AG04449 (cell line): ENCODE results near the gene ADD2.

Experiments used
- CTCF ChIA-PET: fragments of 350-600 bp; formaldehyde crosslinking; extraction: SDS; loops from one replicate; lab custom pipeline; 2021; ENCODE audit warnings: antibody characterized with exemption; lab: Yijun Ruan, JAX
- POLR2A ChIA-PET: fragments of 400-600, 350-600 bp; formaldehyde crosslinking; extraction: SDS; loops from one replicate; lab custom pipeline; 2020; ENCODE audit warnings: antibody characterized with exemption, inconsistent platforms; lab: Yijun Ruan, JAX
- DNase-seq: peaks from one replicate; pipeline ENCODE4 v3.0.0-alpha.2; 2010; ENCODE audit warnings: low read depth, low spot score
- H3K4me3 ChIP-seq: 2 replicates; pipeline ENCODE4 v1.5.1; 2011; ENCODE audit warnings: low read depth, mild to moderate bottlenecking, control low read depth, low read length
- CTCF ChIP-seq: IDR thresholded peaks from one replicate; pipeline ENCODE4 v1.5.1; 2011; ENCODE audit warnings: mild to moderate bottlenecking, moderate library complexity, low read length, control low read depth, inconsistent platforms; ENCODE audit not compliant: insufficient read depth; ENCODE audit errors: missing control alignments

The ADD2 gene

GRCh38 chr2:70648961-70649360 lies 119.0 kb downstream of the ADD2 start:
- CTCF ChIA-PET, result interaction anchor here (0.7 to 7.4 kb wide), 4 partner anchors 8 to 344 kb away, joined by 3 to 185 read pairs (median 12); partner anchors contain the start of gene FAM136A
- POLR2A ChIA-PET, result no interaction called here

GRCh38 chr2:70647873-70648481 lies 120.0 kb downstream of the ADD2 start:
- DNase-seq, result no peak
- TF ChIP-seq CTCF, result peak; percentile 97
- CTCF ChIA-PET, result interaction anchor here (0.7 to 7.4 kb wide), 9 partner anchors 9 to 735 kb away, joined by 3 to 185 read pairs (median 4); partner anchors contain the start of gene FAM136A
- POLR2A ChIA-PET, result no interaction called here
- no peak overlapping the region for H3K4me3 ChIP-seq

More at GRCh38 chr2:70648961-70649360, 119.0 kb downstream of the ADD2 start:
- DNase-seq, result no peak
- TF ChIP-seq CTCF, result no peak
- no peak overlapping the region for H3K4me3 ChIP-seq

- CTCF ChIA-PET, result interaction anchor here (0.8 to 7.4 kb wide), 5 partner anchors 10 to 342 kb away, joined by 3 to 185 read pairs (median 8); partner anchors contain the start of gene FAM136A
- no peak overlapping the region for H3K4me3 ChIP-seq
- DNase-seq, result no peak
- TF ChIP-seq CTCF, result no peak
- POLR2A ChIA-PET, result no interaction called here
Observed at GRCh38 chr2:70646420-70646818, 121.6 kb downstream of the ADD2 start.

- H3K4me3 ChIP-seq, result no peak overlapping the region
- CTCF ChIA-PET, result interaction anchor here (0.8 to 7.4 kb wide), 8 partner anchors 9 to 341 kb away, joined by 3 to 185 read pairs (median 5); partner anchors contain the start of gene FAM136A
- POLR2A ChIA-PET, result no interaction called here
- TF ChIP-seq CTCF, result no peak
- no peak for DNase-seq
Observed at GRCh38 chr2:70645733-70646419, 122.1 kb downstream of the ADD2 start.

GRCh38 chr2:70643715-70644114 lies 124.3 kb downstream of the ADD2 start:
- H3K4me3 ChIP-seq, result no peak overlapping the region
- DNase-seq, result no peak
- ChIA-PET CTCF (interaction anchor here (0.7 to 7.4 kb wide), 5 partner anchors 24 to 703 kb away, joined by 3 to 185 read pairs (median 7); partner anchors contain the start of gene FAM136A), POLR2A (no interaction called here)
- no peak for TF ChIP-seq CTCF

GRCh38 chr2:70641263-70641784 lies 126.7 kb downstream of the ADD2 start:
- no peak for DNase-seq
- H3K4me3 ChIP-seq, result no peak overlapping the region
- CTCF ChIA-PET, result no interaction called here
- no peak for TF ChIP-seq CTCF
- POLR2A ChIA-PET, result no interaction called here
